Spleen (tissue), 11 donors: ENCODE results near the gene IKZF3. TPM values are rescaled to one million over a fixed set of nuclear protein-coding genes. Genes with fewer than 3 reads are reported as not detected.
A peak's percentile ranks its signal among the peaks of the same experiment; 100 is the strongest.

Experiments
- DNase-seq: peaks from one replicate; pipeline ENCODE4 v3.0.0-alpha.2; 2020
- H3K27ac ChIP-seq, 8 donors: fragments of 200-600 bp; sonication (generic) in 7 of 8; 1 replicate in 4 of 8; 2 replicates in 4 of 8; pipeline versions ENCODE4 v1.5.0 to v1.8.0; 2016 to 2021; ENCODE audit warnings: inconsistent platforms in 4 of 8, mild to moderate bottlenecking in 4 of 8, moderate library complexity in 1 of 8
- H3K27me3 ChIP-seq, 7 donors: fragments of 200-600 bp; sonication (generic) in 6 of 7; replicated peaks in 1 of 7; 1 replicate in 4 of 7; 2 replicates in 3 of 7; pipeline versions ENCODE4 v1.5.0 to v1.8.0; 2016 to 2021; ENCODE audit warnings: inconsistent platforms in 3 of 7, mild to moderate bottlenecking in 1 of 7
- H3K36me3 ChIP-seq, 6 donors: fragments of 200-600 bp; sonication (generic) in 5 of 6; 1 replicate in 4 of 6; 2 replicates in 2 of 6; pipeline versions ENCODE4 v1.5.0 to v1.8.0; 2016 to 2021; ENCODE audit warnings: inconsistent platforms in 2 of 6
- H3K4me1 ChIP-seq, 6 donors: fragments of 200-600 bp; sonication (generic) in 5 of 6; 1 replicate in 3 of 6; 2 replicates in 3 of 6; pipeline versions ENCODE4 v1.5.0 to v1.8.0; 2016 to 2021; ENCODE audit warnings: inconsistent platforms in 3 of 6
- H3K4me3 ChIP-seq, 8 donors: fragments of 200-600 bp; sonication (generic) in 7 of 8; 1 replicate in 4 of 8; 2 replicates in 4 of 8; pipeline versions ENCODE4 v1.5.0 to v1.8.0; 2016 to 2021; ENCODE audit warnings: inconsistent platforms in 4 of 8, mild to moderate bottlenecking in 4 of 8, moderate library complexity in 2 of 8
- H3K9me3 ChIP-seq, 8 donors: fragments of 200-600 bp; sonication (generic) in 7 of 8; 1 replicate in 4 of 8; 2 replicates in 4 of 8; pipeline versions ENCODE4 v1.5.0 to v1.8.0; 2016 to 2021; ENCODE audit warnings: inconsistent platforms in 4 of 8
- POLR2A ChIP-seq, 3 donors: fragments of 450-650 bp; IDR thresholded peaks; one replicate each; pipeline ENCODE4 v1.5.1; 2017; ENCODE audit warnings: antibody characterized with exemption in 3 of 3, mild to moderate bottlenecking in 1 of 3
- POLR2AphosphoS5 ChIP-seq, 3 donors: sonication (generic); formaldehyde crosslinking; IDR thresholded peaks; one replicate each; pipeline ENCODE4 v1.5.1; 2017; ENCODE audit warnings: antibody characterized with exemption in 3 of 3
- WGBS, 5 donors: extraction: QIAGEN DNeasy Blood & Tissue Kit in 3 of 5; methylation state at CpG; one replicate each; pipeline versions ENCODE4 v1.1.5 to v1.1.7; 2013 to 2018; 5-methylcytosine and 5-hydroxymethylcytosine counted together
- intact Hi-C: fragments of 100-400 bp; cut with DNase I; formaldehyde crosslinking; loops from one replicate; pipeline ENCODE4 v1.15.0; 2023; ENCODE audit warnings: low total_unique reads
- polyA plus RNA-seq, 3 donors: library from polyadenylated mRNA; stranded (reverse); fragments of 200-250 nt; gene quantifications; one replicate each; pipeline ENCODE4 v1.2.1, GENCODE V29; 2013
- total RNA-seq, 7 donors: library from RNA; depleted of rRNA in 3 of 7; stranded (reverse); fragments of >200 nt in 3 of 7; fragmentation: NEBNext Ultra II Directional in 4 of 7; extraction: Animal tissue kit (Norgen Biotek cat#: 25700) in 4 of 7; gene quantifications; one replicate each; pipeline versions ENCODE4 v1.1.0 to v1.2.1, GENCODE V29; 2016 to 2021
- TF ChIP-seq, protein P1 (sequence below), 11 experiments: fragments of 200-600 bp in 7 of 11; fragments of 450-650 bp in 4 of 11; sonication (generic) in 4 of 11; IDR thresholded peaks in 8 of 11; conservative IDR thresholded peaks in 3 of 11; 1 replicate in 7 of 11; 2 replicates in 4 of 11; pipeline versions ENCODE4 v1.4.0 to v1.8.0; 2016 to 2021; ENCODE audit warnings: antibody characterized with exemption in 11 of 11, inconsistent platforms in 4 of 11, mild to moderate bottlenecking in 1 of 11
- donor health status: healthy with polysubstance abuse.
- donor health status: DM: no; HTN: no; CAD: no; lungs with moderate emphysema.
- donor health status: DM: no; HTN: no; CAD: no.
- donor health status: Bipolar disorder and iron deficiency.
- donor health status: healthy.
- donor health status: DM: no; HTN: no; CAD: no.
- donor health status: DM: yes; HTN: yes; CAD: no.

IKZF3 gene
- total and polyA plus RNA-seq, 10 donors: 17.5 to 132 (median 84.1) TPM

DNA sequence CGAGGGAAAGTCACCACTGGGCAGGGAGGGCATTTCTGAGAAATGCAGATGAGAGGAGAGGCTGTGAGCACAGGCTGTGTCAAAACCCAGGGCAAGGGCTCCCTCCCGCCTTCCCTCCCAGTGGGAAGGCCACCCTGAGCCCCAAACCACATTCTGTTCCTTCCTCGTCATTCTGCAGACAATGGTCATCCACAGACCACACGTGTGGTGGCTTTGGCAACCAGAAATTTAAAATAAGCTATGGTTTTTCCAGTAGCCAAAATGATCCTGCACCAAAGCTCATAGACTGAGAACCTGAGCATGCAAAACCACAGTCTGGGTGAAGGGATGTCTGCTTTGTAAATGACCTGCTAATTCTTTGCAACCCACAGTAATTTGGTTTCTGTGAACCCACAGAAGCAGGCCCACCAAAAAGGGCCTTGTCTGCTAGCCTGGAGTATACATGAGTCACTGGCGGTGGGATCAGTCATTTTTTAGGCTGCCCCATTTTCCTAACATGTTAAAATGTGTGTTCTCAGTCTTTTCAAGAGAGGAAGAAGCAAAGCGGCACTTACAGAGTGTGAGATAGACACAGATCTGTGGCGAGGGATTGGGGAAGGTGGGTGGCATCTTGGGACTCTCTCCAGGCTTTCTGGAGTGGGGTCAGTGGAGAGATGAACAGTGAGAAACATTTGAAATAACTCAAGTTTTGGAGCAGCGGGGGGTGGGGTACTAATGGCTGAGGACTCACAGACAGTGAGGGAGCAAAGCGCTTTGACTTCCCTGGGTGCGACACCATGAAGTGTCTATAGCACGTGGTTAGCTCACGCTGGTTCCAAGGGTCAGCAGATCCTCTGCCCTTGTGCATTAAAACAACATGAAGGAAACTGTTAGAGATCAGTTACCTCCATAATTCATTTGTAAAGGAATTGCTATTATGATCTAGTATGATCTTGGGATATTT, 105.9 kb downstream of the IKZF3 start:
- no peaks in the 10 kb centered on the region for H3K9me3 ChIP-seq
- no peaks in the 10 kb centered on the region for H3K27me3 ChIP-seq
- intact Hi-C loops: loop anchor here (10.0 kb wide), 1 partner anchor 107 kb away; the partner anchor contains the start of genes IKZF3 and ZPBP2
- peaks cover 0 to 29% (median 4%) of the 10 kb centered on the region in 6 donors for H3K36me3 ChIP-seq
- peak in 2 of 3 donors; percentile 41 to 54 for TF ChIP-seq POLR2AphosphoS5 (IDR thresholded peaks at IDR 0.05)
- TF ChIP-seq, protein P1, sequence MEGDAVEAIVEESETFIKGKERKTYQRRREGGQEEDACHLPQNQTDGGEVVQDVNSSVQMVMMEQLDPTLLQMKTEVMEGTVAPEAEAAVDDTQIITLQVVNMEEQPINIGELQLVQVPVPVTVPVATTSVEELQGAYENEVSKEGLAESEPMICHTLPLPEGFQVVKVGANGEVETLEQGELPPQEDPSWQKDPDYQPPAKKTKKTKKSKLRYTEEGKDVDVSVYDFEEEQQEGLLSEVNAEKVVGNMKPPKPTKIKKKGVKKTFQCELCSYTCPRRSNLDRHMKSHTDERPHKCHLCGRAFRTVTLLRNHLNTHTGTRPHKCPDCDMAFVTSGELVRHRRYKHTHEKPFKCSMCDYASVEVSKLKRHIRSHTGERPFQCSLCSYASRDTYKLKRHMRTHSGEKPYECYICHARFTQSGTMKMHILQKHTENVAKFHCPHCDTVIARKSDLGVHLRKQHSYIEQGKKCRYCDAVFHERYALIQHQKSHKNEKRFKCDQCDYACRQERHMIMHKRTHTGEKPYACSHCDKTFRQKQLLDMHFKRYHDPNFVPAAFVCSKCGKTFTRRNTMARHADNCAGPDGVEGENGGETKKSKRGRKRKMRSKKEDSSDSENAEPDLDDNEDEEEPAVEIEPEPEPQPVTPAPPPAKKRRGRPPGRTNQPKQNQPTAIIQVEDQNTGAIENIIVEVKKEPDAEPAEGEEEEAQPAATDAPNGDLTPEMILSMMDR (IDR thresholded peaks at IDR 0.05 in 8 of 11, conservative IDR thresholded peaks at IDR 0.05 in 3 of 11): no peak
- no peak for DNase-seq
- WGBS, 5 donors: 42 to 51% (median 45%) methylated on average over 11 to 12 of the region's 12 CpGs
- H3K4me1 ChIP-seq: peaks cover 39 to 97% (median 61%) of the 10 kb centered on the region in 6 donors
- peak overlapping the region in 1 of 8 donors; percentile 6 for H3K4me3 ChIP-seq
- peak overlapping the region; percentile 16 to 99 (median 98) for H3K27ac ChIP-seq

DNA sequence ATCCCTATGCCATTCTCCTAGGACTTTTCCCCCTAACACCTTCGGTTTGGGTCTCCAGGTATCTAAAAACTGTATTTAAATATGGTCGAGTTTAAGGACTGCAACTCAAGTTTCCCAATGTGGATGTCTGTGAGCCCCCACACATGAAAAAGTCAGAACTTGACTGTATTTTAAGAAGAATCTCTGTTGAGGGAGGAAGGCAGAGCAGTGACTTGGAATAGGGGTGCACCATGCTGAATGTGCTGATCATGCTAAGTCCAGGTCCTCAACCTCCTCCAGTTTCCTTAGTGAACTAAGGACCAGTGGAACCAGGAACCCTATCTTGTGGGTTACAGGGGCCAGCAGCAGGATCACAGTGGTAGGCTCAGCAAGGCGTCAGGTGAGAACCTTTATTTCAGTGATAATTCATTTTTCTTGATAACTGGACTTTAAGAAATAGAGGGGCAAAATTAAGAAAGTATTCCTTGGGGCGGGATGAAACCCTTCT, 106.9 kb downstream of the IKZF3 start:
- Histone ChIP-seq H3K4me1 (peaks cover 43 to 97% (median 69%) of the 10 kb centered on the region in 6 donors), H3K27ac (peak overlapping the region; percentile 95 to 99 (median 98)), H3K4me3 (no peak overlapping the region), H3K9me3 (no peaks in the 10 kb centered on the region), H3K36me3 (peaks cover 0 to 19% (median 3%) of the 10 kb centered on the region in 6 donors), H3K27me3 (no peaks in the 10 kb centered on the region)
- intact Hi-C loops: loop anchor here (10.0 kb wide), 1 partner anchor 108 kb away; the partner anchor contains the start of genes IKZF3 and ZPBP2
- DNase-seq: no peak
- 76 to 84% (median 79%) methylated on average over 4 of the region's 4 CpGs for WGBS, 5 donors
- TF ChIP-seq POLR2AphosphoS5 (IDR thresholded peaks at IDR 0.05) (no peak), POLR2A (IDR thresholded peaks at IDR 0.05) (no peak)
- TF ChIP-seq, protein P1 (IDR thresholded peaks at IDR 0.05 in 8 of 11, conservative IDR thresholded peaks at IDR 0.05 in 3 of 11): no peak

GRCh38 chr17:39756380-39757079, 107.6 kb downstream of the IKZF3 start:
- intact Hi-C loops: loop anchor here (10.0 kb wide), 1 partner anchor 108 kb away; the partner anchor contains the start of genes IKZF3 and ZPBP2
- H3K36me3 ChIP-seq: peaks cover 0 to 12% (median 0%) of the 10 kb centered on the region in 6 donors
- no peaks in the 10 kb centered on the region for H3K9me3 ChIP-seq
- no peak for DNase-seq
- peak overlapping the region in 2 of 8 donors; percentile 57 to 87 for H3K4me3 ChIP-seq
- peaks cover 43 to 97% (median 69%) of the 10 kb centered on the region in 6 donors for H3K4me1 ChIP-seq
- H3K27me3 ChIP-seq: no peaks in the 10 kb centered on the region
- 46 to 57% (median 52%) methylated on average over 7 of the region's 7 CpGs for WGBS, 5 donors
- peak overlapping the region; percentile 95 to 99 (median 98) for H3K27ac ChIP-seq
- TF ChIP-seq, protein P1 (IDR thresholded peaks at IDR 0.05 in 8 of 11, conservative IDR thresholded peaks at IDR 0.05 in 3 of 11): peak in 1 of 11 experiments; percentile 10
- TF ChIP-seq POLR2A (IDR thresholded peaks at IDR 0.05) (no peak), POLR2AphosphoS5 (IDR thresholded peaks at IDR 0.05) (peak; percentile 19 to 33 (median 24))
